IPS-15b (cell line): ENCODE measurements around the gene RBM42.

Experiments used
- H3K27me3 ChIP-seq: one replicate; pipeline ENCODE4 v1.6.1; 2013; ENCODE audit warnings: low read length; ENCODE audit not compliant: control insufficient read depth, insufficient read depth
- H3K36me3 ChIP-seq: one replicate; pipeline ENCODE4 v1.6.1; 2013; ENCODE audit warnings: low read length; ENCODE audit not compliant: control insufficient read depth, insufficient read depth
- H3K4me1 ChIP-seq: one replicate; pipeline ENCODE4 v1.6.1; 2013; ENCODE audit warnings: mild to moderate bottlenecking, low read length; ENCODE audit not compliant: control insufficient read depth, insufficient read depth
- H3K4me3 ChIP-seq: one replicate; pipeline ENCODE4 v1.5.1; 2013; ENCODE audit warnings: low read depth, low read length
- H3K9ac ChIP-seq: one replicate; pipeline ENCODE4 v1.6.1; 2013; ENCODE audit warnings: low read depth, mild to moderate bottlenecking, low read length
- H3K9me3 ChIP-seq: one replicate; pipeline ENCODE4 v1.6.1; 2013; ENCODE audit warnings: mild to moderate bottlenecking, low read length; ENCODE audit not compliant: control insufficient read depth, insufficient read depth

RBM42 gene

DNA sequence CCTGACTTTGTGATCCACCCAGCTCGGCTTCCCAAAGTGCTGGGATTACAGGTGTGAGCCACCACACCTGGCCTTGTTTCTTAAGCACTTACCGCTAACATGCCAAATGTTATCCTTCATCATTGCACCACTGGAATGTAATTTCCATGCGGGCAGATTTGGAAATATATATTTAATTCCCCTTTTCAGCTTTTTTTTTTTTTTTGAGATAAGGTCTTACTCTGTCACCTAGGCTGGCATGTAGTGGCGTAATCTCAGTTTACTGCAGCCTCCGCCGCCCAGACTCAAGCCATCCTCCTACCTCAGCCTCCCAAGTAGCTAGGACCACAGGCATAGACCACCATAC, 33.1 kb downstream of the RBM42 start:
- H3K9me3 ChIP-seq, result no peaks in the 10 kb centered on the region
- H3K4me3 ChIP-seq, result no peak overlapping the region
- peaks cover 6% of the 10 kb centered on the region for H3K36me3 ChIP-seq
- H3K4me1 ChIP-seq, result no peaks in the 10 kb centered on the region
- H3K9ac ChIP-seq, result no peak overlapping the region
- no peaks in the 10 kb centered on the region for H3K27me3 ChIP-seq

DNA sequence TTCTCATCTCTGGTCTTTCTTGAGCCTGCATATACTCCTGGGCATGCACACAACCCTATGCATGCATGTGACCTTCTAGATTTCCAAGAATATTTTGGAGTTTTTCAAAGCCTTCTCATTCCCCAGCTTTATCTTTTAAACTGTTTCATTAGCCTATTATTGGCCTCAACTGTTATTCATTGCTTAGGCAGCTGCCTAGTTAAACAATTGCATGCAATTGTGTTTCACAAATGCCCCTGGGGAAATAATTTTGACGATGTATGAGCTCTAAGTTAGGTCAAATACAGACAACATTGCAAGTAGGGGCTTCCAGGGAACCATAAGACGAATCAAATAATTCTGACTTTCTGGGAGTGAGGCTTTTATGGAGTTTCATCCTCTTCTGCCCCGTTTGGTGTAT, 35.1 kb downstream of the RBM42 start:
- Histone ChIP-seq H3K4me3 (no peak overlapping the region), H3K9ac (no peak overlapping the region), H3K36me3 (no peaks in the 10 kb centered on the region), H3K9me3 (no peaks in the 10 kb centered on the region), H3K27me3 (peaks cover 2% of the 10 kb centered on the region), H3K4me1 (no peaks in the 10 kb centered on the region)

GRCh38 chr19:35665157-35665556, 36.3 kb downstream of the RBM42 start:
- Histone ChIP-seq H3K36me3 (no peaks in the 10 kb centered on the region), H3K27me3 (peaks cover 9% of the 10 kb centered on the region), H3K4me3 (no peak overlapping the region)

DNA sequence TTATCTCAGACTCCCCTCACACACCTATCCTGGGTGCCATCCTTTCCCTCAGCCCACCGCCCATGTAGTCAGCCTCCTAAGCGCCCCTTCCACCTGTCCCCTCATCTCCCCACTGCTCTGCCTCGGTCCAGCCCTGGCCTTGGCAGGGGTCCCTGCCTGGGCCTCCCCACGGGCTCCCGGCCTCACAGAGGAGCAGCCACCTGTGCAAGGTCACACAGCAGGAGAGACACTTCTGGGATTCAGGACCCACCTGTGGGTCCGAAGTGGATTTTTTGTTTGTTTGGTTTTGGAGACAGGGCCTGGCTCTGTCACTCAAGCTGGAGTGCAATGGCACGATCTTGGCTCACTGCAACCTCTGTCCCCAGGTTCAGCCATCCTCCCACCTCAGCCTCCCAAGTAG, 36.8 kb downstream of the RBM42 start:
- H3K36me3 ChIP-seq, result no peaks in the 10 kb centered on the region
- no peak overlapping the region for H3K9ac ChIP-seq
- peaks cover 9% of the 10 kb centered on the region for H3K27me3 ChIP-seq
- no peaks in the 10 kb centered on the region for H3K9me3 ChIP-seq
- no peak overlapping the region for H3K4me3 ChIP-seq
- no peaks in the 10 kb centered on the region for H3K4me1 ChIP-seq

More at GRCh38 chr19:35665157-35665556, 36.3 kb downstream of the RBM42 start:
- no peaks in the 10 kb centered on the region for H3K9me3 ChIP-seq
- no peak overlapping the region for H3K9ac ChIP-seq
- no peaks in the 10 kb centered on the region for H3K4me1 ChIP-seq

GRCh38 chr19:35666251-35666913, 37.5 kb downstream of the RBM42 start, which contains the start of gene UPK1A:
Gene UPK1A (plus strand): TSS chr19:35666517. CDS start chr19:35666813, 296 bp downstream.
- Histone ChIP-seq H3K36me3 (no peaks in the 10 kb centered on the region), H3K4me3 (no peak within 1 kb of the TSS), H3K9me3 (no peaks in the 10 kb centered on the region), H3K27me3 (peaks cover 9% of the 10 kb centered on the region), H3K4me1 (no peaks in the 10 kb centered on the region), H3K9ac (no peak within 1 kb of the TSS)

- no peak overlapping the region for H3K4me3 ChIP-seq
- no peaks in the 10 kb centered on the region for H3K4me1 ChIP-seq
- no peaks in the 10 kb centered on the region for H3K9me3 ChIP-seq
- H3K27me3 ChIP-seq, result peaks cover 13% of the 10 kb centered on the region
- H3K9ac ChIP-seq, result no peak overlapping the region
- H3K36me3 ChIP-seq, result no peaks in the 10 kb centered on the region
Observed at GRCh38 chr19:35669566-35669965, 40.7 kb downstream of the RBM42 start.

DNA sequence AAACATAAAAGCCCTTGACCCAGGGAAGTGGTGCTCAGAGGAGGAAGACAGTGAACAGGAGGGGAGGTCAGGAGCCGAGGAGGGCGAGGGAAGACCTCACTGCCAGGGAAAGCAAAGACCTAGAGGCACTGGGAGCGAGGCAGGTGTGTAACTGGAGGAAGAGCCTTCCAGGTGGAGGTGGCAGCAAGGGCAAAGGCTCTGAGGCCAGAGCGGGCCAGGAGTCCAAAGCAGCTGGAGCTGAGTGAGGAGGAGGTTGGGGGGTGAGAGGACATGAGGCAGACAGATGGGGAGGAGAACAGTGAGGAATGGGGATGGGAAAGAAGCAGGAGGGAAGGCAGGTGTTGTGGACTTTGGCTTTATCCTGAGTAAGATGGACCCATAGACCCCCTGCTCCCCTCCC, 41.1 kb downstream of the RBM42 start:
- Histone ChIP-seq H3K4me3 (no peak overlapping the region), H3K9ac (no peak overlapping the region), H3K9me3 (no peaks in the 10 kb centered on the region), H3K36me3 (no peaks in the 10 kb centered on the region), H3K27me3 (peaks cover 13% of the 10 kb centered on the region), H3K4me1 (no peaks in the 10 kb centered on the region)

- Histone ChIP-seq H3K36me3 (no peaks in the 10 kb centered on the region), H3K27me3 (peaks cover 13% of the 10 kb centered on the region), H3K9me3 (no peaks in the 10 kb centered on the region), H3K4me3 (no peak overlapping the region), H3K9ac (no peak overlapping the region), H3K4me1 (no peaks in the 10 kb centered on the region)
Observed at GRCh38 chr19:35670686-35671085, 41.9 kb downstream of the RBM42 start.

DNA sequence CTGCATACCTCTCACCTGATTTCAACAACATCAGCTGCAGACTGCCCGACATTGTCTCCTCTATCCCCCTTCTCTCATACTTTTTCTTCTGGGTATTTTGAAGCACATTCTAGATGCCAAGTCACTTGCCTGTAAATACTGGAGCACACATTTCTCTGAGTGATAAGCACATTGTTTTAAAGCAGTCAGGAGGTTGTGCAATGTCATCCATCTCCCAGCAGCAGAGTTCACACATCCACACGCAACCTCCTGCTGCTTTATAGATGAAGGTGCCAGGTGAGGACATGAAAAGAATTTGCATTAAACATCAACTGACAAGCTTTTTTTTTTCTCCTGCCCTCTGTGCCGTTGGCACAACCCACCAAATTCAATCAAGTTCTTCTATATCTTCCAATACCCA, 43.0 kb downstream of the RBM42 start:
- Histone ChIP-seq H3K9me3 (no peaks in the 10 kb centered on the region), H3K9ac (no peak overlapping the region), H3K4me1 (no peaks in the 10 kb centered on the region), H3K36me3 (no peaks in the 10 kb centered on the region), H3K27me3 (peaks cover 13% of the 10 kb centered on the region), H3K4me3 (no peak overlapping the region)

GRCh38 chr19:35673121-35673804, 44.4 kb downstream of the RBM42 start:
- H3K27me3 ChIP-seq, result peaks cover 13% of the 10 kb centered on the region
- H3K9me3 ChIP-seq, result no peaks in the 10 kb centered on the region
- H3K4me1 ChIP-seq, result no peaks in the 10 kb centered on the region
- no peak overlapping the region for H3K9ac ChIP-seq
- H3K4me3 ChIP-seq, result peak overlapping the region; percentile 74
- H3K36me3 ChIP-seq, result no peaks in the 10 kb centered on the region

DNA sequence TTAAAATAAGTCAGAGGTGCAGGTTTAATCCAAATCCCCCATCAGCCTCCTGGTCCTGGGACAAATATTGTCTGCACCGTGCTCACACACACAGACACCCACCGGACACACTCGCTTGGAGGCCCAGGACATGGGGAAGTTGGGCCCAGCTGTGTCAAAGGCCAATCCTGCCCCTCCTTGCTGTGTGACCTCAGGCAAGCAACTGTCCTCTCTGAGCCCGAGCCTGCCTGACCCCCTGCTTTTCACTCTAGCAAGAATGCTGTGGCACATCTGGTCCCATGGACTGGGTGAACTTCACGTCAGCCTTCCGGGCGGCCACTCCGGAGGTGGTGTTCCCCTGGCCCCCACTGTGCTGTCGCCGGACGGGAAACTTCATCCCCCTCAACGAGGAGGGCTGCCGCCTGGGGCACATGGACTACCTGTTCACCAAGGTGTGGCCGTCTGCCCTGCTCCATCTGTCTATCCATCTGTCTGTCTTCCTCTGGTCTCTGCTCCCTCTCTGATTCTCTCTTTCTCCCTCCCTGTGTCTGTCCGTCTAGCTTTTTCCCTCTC, 46.8 kb downstream of the RBM42 start:
- Histone ChIP-seq H3K4me1 (no peaks in the 10 kb centered on the region), H3K4me3 (no peak overlapping the region), H3K9me3 (no peaks in the 10 kb centered on the region), H3K27me3 (peaks cover 4% of the 10 kb centered on the region), H3K36me3 (no peaks in the 10 kb centered on the region), H3K9ac (no peak overlapping the region)
